Panc1 (cell line): ENCODE data around the gene WDR64.

Experiments used
- POLR2AphosphoS5 ChIP-seq: IDR thresholded peaks from 2 replicates; pipeline ENCODE4 v1.6.1; 2012; ENCODE audit warnings: mild to moderate bottlenecking, low read depth, low read length, moderate library complexity
- SIN3A ChIP-seq: IDR thresholded peaks from 2 replicates; pipeline ENCODE4 v1.6.1; 2012; ENCODE audit warnings: low read depth, mild to moderate bottlenecking, low read length, moderate library complexity, borderline replicate concordance; ENCODE audit not compliant: insufficient read depth
- TF ChIP-seq, protein P1 (sequence below): fragments of 450-650 bp; IDR thresholded peaks from 2 replicates; pipeline ENCODE4 v1.5.1; 2017; ENCODE audit warnings: mild to moderate bottlenecking

DNA sequence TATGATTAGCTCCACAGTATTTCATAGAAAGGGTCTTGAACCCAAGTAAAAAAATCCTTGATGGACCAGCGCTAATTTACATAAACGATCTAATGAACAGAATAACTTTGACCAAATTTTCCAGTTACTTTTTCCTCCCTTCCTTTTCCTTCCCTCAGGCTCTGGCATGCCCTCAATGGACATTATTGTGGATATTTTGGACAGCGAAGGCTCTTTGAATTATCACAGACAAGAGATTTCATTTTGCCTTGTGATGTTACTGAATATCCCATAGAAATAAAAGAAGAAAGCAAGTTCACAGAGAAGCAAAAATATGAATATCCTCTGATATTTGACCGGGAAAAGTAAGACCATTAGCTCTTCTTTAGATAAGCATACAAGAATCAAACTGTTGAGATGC is 135.6 kb downstream of the WDR64 start:
- TF ChIP-seq, protein P1, sequence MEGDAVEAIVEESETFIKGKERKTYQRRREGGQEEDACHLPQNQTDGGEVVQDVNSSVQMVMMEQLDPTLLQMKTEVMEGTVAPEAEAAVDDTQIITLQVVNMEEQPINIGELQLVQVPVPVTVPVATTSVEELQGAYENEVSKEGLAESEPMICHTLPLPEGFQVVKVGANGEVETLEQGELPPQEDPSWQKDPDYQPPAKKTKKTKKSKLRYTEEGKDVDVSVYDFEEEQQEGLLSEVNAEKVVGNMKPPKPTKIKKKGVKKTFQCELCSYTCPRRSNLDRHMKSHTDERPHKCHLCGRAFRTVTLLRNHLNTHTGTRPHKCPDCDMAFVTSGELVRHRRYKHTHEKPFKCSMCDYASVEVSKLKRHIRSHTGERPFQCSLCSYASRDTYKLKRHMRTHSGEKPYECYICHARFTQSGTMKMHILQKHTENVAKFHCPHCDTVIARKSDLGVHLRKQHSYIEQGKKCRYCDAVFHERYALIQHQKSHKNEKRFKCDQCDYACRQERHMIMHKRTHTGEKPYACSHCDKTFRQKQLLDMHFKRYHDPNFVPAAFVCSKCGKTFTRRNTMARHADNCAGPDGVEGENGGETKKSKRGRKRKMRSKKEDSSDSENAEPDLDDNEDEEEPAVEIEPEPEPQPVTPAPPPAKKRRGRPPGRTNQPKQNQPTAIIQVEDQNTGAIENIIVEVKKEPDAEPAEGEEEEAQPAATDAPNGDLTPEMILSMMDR, result no peak
- TF ChIP-seq SIN3A (no peak), POLR2AphosphoS5 (no peak)
